ENCODE measurements around the gene CERK.

The CERK gene

GRCh38 chr22:46774980-46775849 is 37.2 kb upstream of the CERK start:
- no peak for DNase-seq (ENCODE audit: insufficient read length)
- peak; percentile 72 for FAIRE-seq
- TF ChIP-seq POLR2AphosphoS5 (IDR thresholded peaks at IDR 0.05; ENCODE audit: low read depth, low read length) = no peak

GRCh38 chr22:46774253-46774979 is 36.4 kb upstream of the CERK start:
- peak; percentile 57; the same call in 1 of the 2 replicates for TF ChIP-seq POLR2AphosphoS5 (IDR thresholded peaks at IDR 0.05; ENCODE audit: low read depth, low read length)
- peak; percentile 28 for TF ChIP-seq POLR2A (IDR thresholded peaks at IDR 0.05; ENCODE audit: low read depth, low read length)
- TF ChIP-seq TAF1 (IDR thresholded peaks at IDR 0.05; ENCODE audit: borderline replicate concordance, low read depth, low read length) = peak; percentile 46; the same call in 1 of the 2 replicates
- FAIRE-seq (no peak), DNase-seq (ENCODE audit: insufficient read length) (no peak)

GRCh38 chr22:46773076-46773475 is 35.0 kb upstream of the CERK start:
- FAIRE-seq (peak; percentile 90), DNase-seq (ENCODE audit: insufficient read length) (no peak)
- TF ChIP-seq POLR2A (IDR thresholded peaks at IDR 0.05; ENCODE audit: low read depth, low read length) (no peak), POLR2AphosphoS5 (IDR thresholded peaks at IDR 0.05; ENCODE audit: low read depth, low read length) (no peak), TAF1 (IDR thresholded peaks at IDR 0.05; ENCODE audit: borderline replicate concordance, low read depth, low read length) (no peak)

- DNase-seq (ENCODE audit: insufficient read length) (no peak), FAIRE-seq (peak; percentile 70)
- TF ChIP-seq TAF1 (IDR thresholded peaks at IDR 0.05; ENCODE audit: borderline replicate concordance, low read depth, low read length) (no peak), POLR2A (IDR thresholded peaks at IDR 0.05; ENCODE audit: low read depth, low read length) (peak; percentile 22; the same call in 1 of the 2 replicates)
These were observed 32.7 kb upstream of the CERK start for GRCh38 chr22:46770726-46771125.

GRCh38 chr22:46770151-46770641 is 32.1 kb upstream of the CERK start:
- peak; percentile 60 for FAIRE-seq
- TF ChIP-seq TAF1 (IDR thresholded peaks at IDR 0.05; ENCODE audit: borderline replicate concordance, low read depth, low read length) = no peak
- TF ChIP-seq POLR2AphosphoS5 (IDR thresholded peaks at IDR 0.05; ENCODE audit: low read depth, low read length) = no peak
- TF ChIP-seq POLR2A (IDR thresholded peaks at IDR 0.05; ENCODE audit: low read depth, low read length) = no peak
- DNase-seq (ENCODE audit: insufficient read length) = no peak

- FAIRE-seq (no peak), DNase-seq (ENCODE audit: insufficient read length) (no peak)
- no peak for TF ChIP-seq POLR2A (IDR thresholded peaks at IDR 0.05; ENCODE audit: low read depth, low read length)
These were observed 31.7 kb upstream of the CERK start for GRCh38 chr22:46769706-46770105.

- no peak; the same call in 1 of the 2 replicates for TF ChIP-seq POLR2A (IDR thresholded peaks at IDR 0.05; ENCODE audit: low read depth, low read length)
- TF ChIP-seq POLR2AphosphoS5 (IDR thresholded peaks at IDR 0.05; ENCODE audit: low read depth, low read length) = no peak
- no peak for TF ChIP-seq TAF1 (IDR thresholded peaks at IDR 0.05; ENCODE audit: borderline replicate concordance, low read depth, low read length)
- no peak for DNase-seq (ENCODE audit: insufficient read length)
- peak; percentile 73 for FAIRE-seq
These were observed 31.2 kb upstream of the CERK start for GRCh38 chr22:46769191-46769675.

- TF ChIP-seq POLR2A (IDR thresholded peaks at IDR 0.05; ENCODE audit: low read depth, low read length) = no peak
- no peak for TF ChIP-seq POLR2AphosphoS5 (IDR thresholded peaks at IDR 0.05; ENCODE audit: low read depth, low read length)
- TF ChIP-seq TAF1 (IDR thresholded peaks at IDR 0.05; ENCODE audit: borderline replicate concordance, low read depth, low read length) = no peak
- no peak for FAIRE-seq
- no peak for DNase-seq (ENCODE audit: insufficient read length)
These were observed 29.4 kb upstream of the CERK start for GRCh38 chr22:46767249-46767985.

- DNase-seq (ENCODE audit: insufficient read length) (no peak), FAIRE-seq (peak; percentile 5)
- TF ChIP-seq POLR2A (IDR thresholded peaks at IDR 0.05; ENCODE audit: low read depth, low read length) (no peak), TAF1 (IDR thresholded peaks at IDR 0.05; ENCODE audit: borderline replicate concordance, low read depth, low read length) (no peak), POLR2AphosphoS5 (IDR thresholded peaks at IDR 0.05; ENCODE audit: low read depth, low read length) (no peak)
These were observed 28.6 kb upstream of the CERK start for GRCh38 chr22:46766611-46767010.

- DNase-seq (ENCODE audit: insufficient read length) = no peak
- TF ChIP-seq POLR2A (IDR thresholded peaks at IDR 0.05; ENCODE audit: low read depth, low read length) = no peak
- TF ChIP-seq POLR2AphosphoS5 (IDR thresholded peaks at IDR 0.05; ENCODE audit: low read depth, low read length) = no peak
- TF ChIP-seq TAF1 (IDR thresholded peaks at IDR 0.05; ENCODE audit: borderline replicate concordance, low read depth, low read length) = no peak
- FAIRE-seq = no peak
These were observed 26.9 kb upstream of the CERK start for GRCh38 chr22:46764779-46765485.

Data from GM12892 (cell line).